HCT116 (cell line): Measurements from ENCODE around the gene ADK. TPM values are rescaled to one million over a fixed set of nuclear protein-coding genes. Genes with fewer than 3 reads are reported as not detected.

Source experiments
- ATAC-seq: fragments of 200-7000 bp; cut with Tn5 transposase; 2 replicates; pipeline ENCODE4 v1.9.1; 2020; ENCODE audit warnings: mild to moderate bottlenecking, moderate library complexity
- BruUV-seq: library from RNA; stranded (reverse); fragments of 400-500 nt; replicated peaks from 2 replicates; lab custom pipeline; 2021; lab: Mats Ljungman, UMichigan
- CTCF ChIA-PET: fragments of 300-600 bp; sonication (Branson Sonifier 250); formaldehyde crosslinking; loops from one replicate; lab custom pipeline; 2021; ENCODE audit warnings: antibody characterized with exemption; lab: Charles Lee
- POLR2A ChIA-PET: fragments of 300-600, 350-600 bp; sonication (Branson Sonifier 250); formaldehyde crosslinking; loops from one replicate; lab custom pipeline; 2021; ENCODE audit warnings: antibody characterized with exemption; lab: Charles Lee
- RAD21 ChIA-PET, 2 experiments: fragments of 300-600 bp; sonication (Branson Sonifier 250); formaldehyde crosslinking; loops; one replicate each; lab custom pipeline; 2023; ENCODE audit warnings: low total read pairs in 2 of 2; ENCODE audit not compliant: uncharacterized antibody in 2 of 2, unreplicated experiment in 2 of 2, low non-redundant PET in 1 of 2; lab: Charles Lee
- DNase-seq: peaks from one replicate; pipeline ENCODE4 v3.0.0-alpha.2; 2010; ENCODE audit warnings: low read depth, low spot score
- H2AFZ ChIP-seq: fragments of 200-600 bp; shearing (Covaris generic), sonication (generic); 2 replicates; pipeline ENCODE4 v1.6.1; 2017; ENCODE audit warnings: low read depth, mixed run types, mixed read lengths, antibody characterized with exemption, low read length; ENCODE audit not compliant: poor library complexity, severe bottlenecking
- H3K27ac ChIP-seq: 2 replicates; pipeline ENCODE4 v1.5.1; 2012; ENCODE audit warnings: low read depth, low read length
- H3K27me3 ChIP-seq: fragments of 200-600 bp; sonication (generic); 2 replicates; pipeline ENCODE4 v1.6.1; 2016; ENCODE audit warnings: mixed run types, low read length, mixed read lengths; ENCODE audit not compliant: insufficient read depth
- H3K36me3 ChIP-seq, 2 experiments: fragments of 200-500 bp in 1 of 2; fragments of 200-600 bp in 1 of 2; sonication (Bioruptor generic) in 1 of 2; sonication (generic) in 1 of 2; 2 replicates each; pipeline versions ENCODE4 v1.5.1 to v1.6.1; 2014 to 2016; ENCODE audit warnings: low read length in 2 of 2, inconsistent platforms in 1 of 2, mixed read lengths in 1 of 2, mixed run types in 1 of 2; ENCODE audit not compliant: insufficient read depth in 2 of 2, control insufficient read depth in 1 of 2
- H3K4me1 ChIP-seq, 2 experiments: fragments of 200-600 bp in 1 of 2; sonication (generic) in 1 of 2; 2 replicates each; pipeline versions ENCODE4 v1.5.1 to v1.6.1; 2012 to 2017; ENCODE audit warnings: low read length in 2 of 2, inconsistent platforms in 1 of 2, mild to moderate bottlenecking in 1 of 2, mixed read lengths in 1 of 2, mixed run types in 1 of 2, moderate library complexity in 1 of 2; ENCODE audit not compliant: insufficient read depth in 2 of 2, control insufficient read depth in 1 of 2
- H3K4me2 ChIP-seq: fragments of 200-600 bp; sonication (generic); 2 replicates; pipeline ENCODE4 v1.6.1; 2017; ENCODE audit warnings: mixed run types, low read length, mixed read lengths
- H3K4me3 ChIP-seq, 2 experiments: fragments of 200-600 bp in 1 of 2; sonication (generic) in 1 of 2; replicated peaks in 1 of 2; 2 replicates each; pipeline ENCODE4 v1.5.1; 2011 to 2016; ENCODE audit warnings: low read length in 2 of 2, control low read depth in 1 of 2, low read depth in 1 of 2, mild to moderate bottlenecking in 1 of 2, mixed read lengths in 1 of 2, mixed run types in 1 of 2
- H3K79me2 ChIP-seq: fragments of 200-600 bp; sonication (generic); 2 replicates; pipeline ENCODE4 v1.6.1; 2017; ENCODE audit warnings: mild to moderate bottlenecking, mixed run types, low read length, moderate library complexity, mixed read lengths; ENCODE audit not compliant: insufficient read depth
- H3K9ac ChIP-seq: fragments of 200-600 bp; sonication (generic); 2 replicates; pipeline ENCODE4 v1.6.1; 2016; ENCODE audit warnings: low read length, mixed read lengths
- H3K9me2 ChIP-seq: fragments of 200-600 bp; sonication (generic), shearing (Covaris generic); 2 replicates; pipeline ENCODE4 v1.6.1; 2017; ENCODE audit warnings: mixed run types, mild to moderate bottlenecking, moderate library complexity; ENCODE audit not compliant: insufficient read depth
- H3K9me3 ChIP-seq, 2 experiments: fragments of 200-500 bp in 1 of 2; fragments of 200-600 bp in 1 of 2; sonication (Bioruptor generic) in 1 of 2; sonication (generic) in 1 of 2; 2 replicates each; pipeline ENCODE4 v1.6.1; 2014 to 2017; ENCODE audit warnings: low read length in 2 of 2, mixed read lengths in 2 of 2, inconsistent platforms in 1 of 2, low read depth in 1 of 2, mild to moderate bottlenecking in 1 of 2, mixed run types in 1 of 2, moderate library complexity in 1 of 2; ENCODE audit not compliant: control insufficient read depth in 1 of 2, insufficient read depth in 1 of 2
- H4K20me1 ChIP-seq: fragments of 200-600 bp; sonication (generic), shearing (Covaris generic); 2 replicates; pipeline ENCODE4 v1.6.1; 2017; ENCODE audit warnings: mixed run types, mild to moderate bottlenecking, moderate library complexity; ENCODE audit not compliant: insufficient read depth
- CBX3 ChIP-seq: IDR thresholded peaks from 2 replicates; pipeline ENCODE4 v1.6.1; 2012; ENCODE audit warnings: low read depth
- EGR1 ChIP-seq: IDR thresholded peaks from 2 replicates; pipeline ENCODE4 v1.6.1; 2012; ENCODE audit warnings: low read depth
- ELF1 ChIP-seq: IDR thresholded peaks from 2 replicates; pipeline ENCODE4 v1.6.1; 2012; ENCODE audit warnings: low read depth, borderline replicate concordance
- EZH2 ChIP-seq: fragments of 200-600 bp; sonication (generic); IDR thresholded peaks from 2 replicates; pipeline ENCODE4 v1.6.1; 2017; ENCODE audit warnings: antibody characterized with exemption, mixed run types
- RAD21 ChIP-seq: IDR thresholded peaks from 2 replicates; pipeline ENCODE4 v1.6.1; 2012; ENCODE audit warnings: low read depth, mild to moderate bottlenecking
- REST ChIP-seq: IDR thresholded peaks from 2 replicates; pipeline ENCODE4 v1.6.1; 2012; ENCODE audit warnings: low read depth
- SIN3A ChIP-seq: IDR thresholded peaks from 2 replicates; pipeline ENCODE4 v1.6.1; 2012; ENCODE audit warnings: low read depth
- SP1 ChIP-seq: IDR thresholded peaks from 2 replicates; pipeline ENCODE4 v1.6.1; 2012; ENCODE audit warnings: low read depth
- TCF7L2 ChIP-seq: IDR thresholded peaks from 2 replicates; pipeline ENCODE4 v1.7.0; 2011; ENCODE audit warnings: borderline replicate concordance, inconsistent platforms; ENCODE audit not compliant: insufficient read depth, insufficient read length; ENCODE audit errors: extremely low read depth
- ZFX ChIP-seq: fragments of 450-650 bp; IDR thresholded peaks from 2 replicates; pipeline ENCODE4 v1.6.1; 2017
- intact Hi-C: fragments of 100-400 bp; cut with micrococcal nuclease; formaldehyde crosslinking; loops from 2 replicates; pipeline ENCODE4 v1.10.0; 2022
- total RNA-seq: library from RNA; stranded (reverse); gene quantifications from one replicate; pipeline ENCODE4 v1.2.1, GENCODE V29; 2021; ENCODE audit not compliant: unreplicated experiment
- TF ChIP-seq, protein P1 (sequence below), 3 experiments: fragments of 200-600 bp in 1 of 3; sonication (generic) in 1 of 3; IDR thresholded peaks in 2 of 3; conservative IDR thresholded peaks in 1 of 3; 2 replicates each; pipeline ENCODE4 v1.5.1; 2012 to 2017; ENCODE audit warnings: low read depth in 2 of 3, low read length in 2 of 3, antibody characterized with exemption in 1 of 3, borderline replicate concordance in 1 of 3, control low read depth in 1 of 3, mild to moderate bottlenecking in 1 of 3, mixed read lengths in 1 of 3, mixed run types in 1 of 3, moderate library complexity in 1 of 3; ENCODE audit not compliant: insufficient read depth in 1 of 3

ADK gene
- total RNA-seq, 1 experiment from 2014 or later: 55.0 TPM

DNA sequence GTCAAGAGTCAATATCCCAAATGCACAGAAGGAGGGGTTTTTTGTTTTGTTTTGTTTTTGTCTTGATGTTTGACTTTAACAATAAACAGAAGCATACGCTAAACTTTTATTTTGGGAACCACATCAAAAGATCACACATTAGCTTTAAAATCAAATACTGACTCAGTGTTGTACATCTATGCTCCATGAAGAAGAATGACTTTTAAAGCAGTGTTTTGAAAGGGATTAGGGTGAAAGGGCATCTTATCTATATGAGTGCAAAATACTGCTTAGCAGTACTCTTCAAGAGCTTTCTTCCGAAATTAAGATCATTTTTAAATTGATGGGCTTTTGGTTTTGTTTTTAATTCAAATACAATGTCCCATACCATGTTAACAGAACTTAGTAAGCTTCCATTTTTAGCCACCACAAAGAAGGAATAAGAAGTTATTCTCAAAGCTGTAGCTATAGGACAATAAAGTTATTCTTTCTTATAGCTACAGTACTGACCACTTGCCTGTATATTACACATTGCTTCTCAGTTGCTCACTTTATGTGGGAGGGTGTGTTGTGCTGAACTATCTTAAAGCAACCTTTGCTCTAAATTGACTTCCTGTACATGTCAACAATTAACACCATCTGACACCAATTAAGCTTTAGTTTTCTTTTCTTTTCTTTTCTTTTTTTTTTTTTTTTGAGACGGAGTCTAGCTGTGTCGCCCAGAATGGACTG is 531.1 kb downstream of the ADK start:
- intact Hi-C loops: no loop called here
- Histone ChIP-seq H3K79me2 (no peaks in the 10 kb centered on the region), H3K9me3 (no peaks in the 10 kb centered on the region), H4K20me1 (no peaks in the 10 kb centered on the region), H3K9ac (no peak overlapping the region), H3K36me3 (no peaks in the 10 kb centered on the region), H3K4me1 (no peaks in the 10 kb centered on the region), H3K9me2 (no peaks in the 10 kb centered on the region), H3K27me3 (no peaks in the 10 kb centered on the region), H3K4me2 (no peak overlapping the region), H2AFZ (no peak overlapping the region), H3K4me3 (no peak overlapping the region), H3K27ac (no peak overlapping the region)
- no TSS peak for BruUV-seq
- ChIA-PET RAD21 (no interaction called here), CTCF (no interaction called here), POLR2A (no interaction called here)
- TF ChIP-seq ZFX: no peak
- no peak for TF ChIP-seq EGR1
- no peak for TF ChIP-seq ELF1
- no peak for TF ChIP-seq TCF7L2
- TF ChIP-seq CBX3: no peak
- DNase-seq (no peak), ATAC-seq (no peak)

- no peak overlapping the region for H3K4me3 ChIP-seq
- H3K27me3 ChIP-seq: no peaks in the 10 kb centered on the region
- CTCF ChIA-PET: no interaction called here
- no peak for ATAC-seq
- no peak for DNase-seq
- no peak overlapping the region for H3K9ac ChIP-seq
- no peaks in the 10 kb centered on the region for H3K4me1 ChIP-seq
- intact Hi-C loops: no loop called here
- BruUV-seq: no TSS peak
- H3K36me3 ChIP-seq: no peaks in the 10 kb centered on the region
- no peak overlapping the region for H3K27ac ChIP-seq
- no peaks in the 10 kb centered on the region for H3K9me3 ChIP-seq
- no peaks in the 10 kb centered on the region for H3K79me2 ChIP-seq
- no peak overlapping the region for H3K4me2 ChIP-seq
- TF ChIP-seq TCF7L2 (no peak), REST (no peak), RAD21 (no peak), EZH2 (no peak), SIN3A (no peak), SP1 (no peak)
- TF ChIP-seq, protein P1, sequence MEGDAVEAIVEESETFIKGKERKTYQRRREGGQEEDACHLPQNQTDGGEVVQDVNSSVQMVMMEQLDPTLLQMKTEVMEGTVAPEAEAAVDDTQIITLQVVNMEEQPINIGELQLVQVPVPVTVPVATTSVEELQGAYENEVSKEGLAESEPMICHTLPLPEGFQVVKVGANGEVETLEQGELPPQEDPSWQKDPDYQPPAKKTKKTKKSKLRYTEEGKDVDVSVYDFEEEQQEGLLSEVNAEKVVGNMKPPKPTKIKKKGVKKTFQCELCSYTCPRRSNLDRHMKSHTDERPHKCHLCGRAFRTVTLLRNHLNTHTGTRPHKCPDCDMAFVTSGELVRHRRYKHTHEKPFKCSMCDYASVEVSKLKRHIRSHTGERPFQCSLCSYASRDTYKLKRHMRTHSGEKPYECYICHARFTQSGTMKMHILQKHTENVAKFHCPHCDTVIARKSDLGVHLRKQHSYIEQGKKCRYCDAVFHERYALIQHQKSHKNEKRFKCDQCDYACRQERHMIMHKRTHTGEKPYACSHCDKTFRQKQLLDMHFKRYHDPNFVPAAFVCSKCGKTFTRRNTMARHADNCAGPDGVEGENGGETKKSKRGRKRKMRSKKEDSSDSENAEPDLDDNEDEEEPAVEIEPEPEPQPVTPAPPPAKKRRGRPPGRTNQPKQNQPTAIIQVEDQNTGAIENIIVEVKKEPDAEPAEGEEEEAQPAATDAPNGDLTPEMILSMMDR (IDR thresholded peaks at IDR 0.05 in 2 of 3, conservative IDR thresholded peaks at IDR 0.05 in 1 of 3; ENCODE audit: borderline replicate concordance in 1 of 3, insufficient read depth in 1 of 3, low read depth in 2 of 3, low read length in 2 of 3): no peak
- H4K20me1 ChIP-seq: no peaks in the 10 kb centered on the region
- H2AFZ ChIP-seq: no peak overlapping the region
- RAD21 ChIA-PET: no interaction called here
- POLR2A ChIA-PET: no interaction called here
- no peaks in the 10 kb centered on the region for H3K9me2 ChIP-seq
These were observed 532.0 kb downstream of the ADK start for GRCh38 chr10:74683067-74683466.
